GM10266 (cell line): ENCODE results near the gene AMBP.

Experiments used
- DNase-seq: peaks from one replicate; pipeline ENCODE4 v3.0.0; 2012; ENCODE audit errors: extremely low spot score
- TF ChIP-seq, protein P1 (sequence below): IDR thresholded peaks from 2 replicates; pipeline ENCODE4 v1.5.1; 2012; ENCODE audit warnings: mild to moderate bottlenecking, low read depth; ENCODE audit not compliant: control insufficient read depth, insufficient read depth; ENCODE audit errors: missing control alignments

AMBP gene

GRCh38 chr9:114098936-114099668 is 21.0 kb upstream of the AMBP start, which contains the start of gene KIF12:
TSS of gene KIF12 (minus strand) at chr9:114099292. CDS start at chr9:114099276, 16 bp downstream.
- TF ChIP-seq, protein P1, sequence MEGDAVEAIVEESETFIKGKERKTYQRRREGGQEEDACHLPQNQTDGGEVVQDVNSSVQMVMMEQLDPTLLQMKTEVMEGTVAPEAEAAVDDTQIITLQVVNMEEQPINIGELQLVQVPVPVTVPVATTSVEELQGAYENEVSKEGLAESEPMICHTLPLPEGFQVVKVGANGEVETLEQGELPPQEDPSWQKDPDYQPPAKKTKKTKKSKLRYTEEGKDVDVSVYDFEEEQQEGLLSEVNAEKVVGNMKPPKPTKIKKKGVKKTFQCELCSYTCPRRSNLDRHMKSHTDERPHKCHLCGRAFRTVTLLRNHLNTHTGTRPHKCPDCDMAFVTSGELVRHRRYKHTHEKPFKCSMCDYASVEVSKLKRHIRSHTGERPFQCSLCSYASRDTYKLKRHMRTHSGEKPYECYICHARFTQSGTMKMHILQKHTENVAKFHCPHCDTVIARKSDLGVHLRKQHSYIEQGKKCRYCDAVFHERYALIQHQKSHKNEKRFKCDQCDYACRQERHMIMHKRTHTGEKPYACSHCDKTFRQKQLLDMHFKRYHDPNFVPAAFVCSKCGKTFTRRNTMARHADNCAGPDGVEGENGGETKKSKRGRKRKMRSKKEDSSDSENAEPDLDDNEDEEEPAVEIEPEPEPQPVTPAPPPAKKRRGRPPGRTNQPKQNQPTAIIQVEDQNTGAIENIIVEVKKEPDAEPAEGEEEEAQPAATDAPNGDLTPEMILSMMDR, result no peak
- no peak for DNase-seq

DNA sequence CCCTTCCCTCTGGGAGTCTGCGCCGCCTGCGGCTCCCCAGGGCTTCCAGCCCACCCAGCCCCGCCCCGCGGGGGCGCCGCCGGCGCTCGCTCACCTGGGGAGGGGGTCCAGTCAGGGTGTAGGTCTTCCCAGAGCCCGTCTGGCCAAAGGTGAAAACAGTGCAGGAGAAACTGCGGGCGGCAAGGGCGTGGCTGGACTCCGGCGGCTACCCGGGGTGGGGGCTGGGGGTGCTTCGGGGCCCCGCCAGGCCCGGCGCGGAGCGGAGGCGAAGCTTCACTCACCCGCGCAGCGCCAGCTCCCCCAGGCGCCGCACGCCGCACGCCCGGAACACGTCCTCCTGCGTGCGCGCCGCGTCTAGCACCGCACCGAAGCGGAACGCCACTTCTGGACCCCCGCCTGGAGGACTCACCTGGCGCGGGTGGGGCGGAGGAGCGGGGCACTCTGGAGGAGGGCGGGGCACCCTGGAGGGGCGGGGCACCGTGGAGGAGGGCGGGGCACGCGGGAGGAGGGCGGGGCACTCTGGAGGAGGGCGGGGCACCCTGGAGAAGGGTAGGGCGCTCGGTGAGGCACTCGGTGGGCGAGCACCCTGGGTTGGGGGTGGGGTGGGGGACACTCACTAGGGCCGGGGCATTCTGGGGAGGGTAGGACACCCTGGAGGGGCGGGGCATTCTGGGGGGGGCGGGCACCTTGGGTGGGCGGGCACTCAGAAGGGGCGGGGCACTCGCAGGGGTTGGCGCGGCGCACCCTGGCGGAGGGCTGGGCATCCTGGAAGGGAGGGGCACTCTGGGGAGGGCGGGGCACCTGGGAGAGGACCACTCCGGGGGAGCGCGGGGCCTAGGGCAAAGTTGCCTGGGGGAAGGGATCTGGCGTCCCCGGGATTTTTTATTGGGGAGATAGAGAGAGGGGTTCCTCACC is 20.2 kb upstream of the AMBP start:
- DNase-seq, result no peak
- TF ChIP-seq, protein P1, result no peak

DNA sequence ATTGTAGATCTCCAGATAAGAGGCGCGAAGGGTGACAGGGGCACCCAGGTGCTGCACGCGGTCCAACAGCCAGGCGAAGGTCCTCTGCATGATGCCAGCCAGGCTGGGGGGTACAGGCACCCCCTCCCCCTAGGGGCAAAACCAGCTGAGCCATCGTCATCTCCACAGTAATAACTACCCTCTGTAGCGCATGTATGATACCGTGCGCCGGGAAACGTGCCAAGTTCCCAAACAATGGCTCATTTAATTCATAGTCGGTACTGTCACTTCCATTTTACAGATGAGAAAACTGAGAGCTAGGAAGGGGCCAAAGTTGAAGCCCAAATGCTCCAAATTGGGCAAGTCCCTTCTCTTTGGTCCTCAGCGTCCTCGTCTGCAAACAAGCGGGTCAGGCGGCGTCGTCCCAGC is 19.5 kb upstream of the AMBP start:
- TF ChIP-seq, protein P1, result no peak

DNA sequence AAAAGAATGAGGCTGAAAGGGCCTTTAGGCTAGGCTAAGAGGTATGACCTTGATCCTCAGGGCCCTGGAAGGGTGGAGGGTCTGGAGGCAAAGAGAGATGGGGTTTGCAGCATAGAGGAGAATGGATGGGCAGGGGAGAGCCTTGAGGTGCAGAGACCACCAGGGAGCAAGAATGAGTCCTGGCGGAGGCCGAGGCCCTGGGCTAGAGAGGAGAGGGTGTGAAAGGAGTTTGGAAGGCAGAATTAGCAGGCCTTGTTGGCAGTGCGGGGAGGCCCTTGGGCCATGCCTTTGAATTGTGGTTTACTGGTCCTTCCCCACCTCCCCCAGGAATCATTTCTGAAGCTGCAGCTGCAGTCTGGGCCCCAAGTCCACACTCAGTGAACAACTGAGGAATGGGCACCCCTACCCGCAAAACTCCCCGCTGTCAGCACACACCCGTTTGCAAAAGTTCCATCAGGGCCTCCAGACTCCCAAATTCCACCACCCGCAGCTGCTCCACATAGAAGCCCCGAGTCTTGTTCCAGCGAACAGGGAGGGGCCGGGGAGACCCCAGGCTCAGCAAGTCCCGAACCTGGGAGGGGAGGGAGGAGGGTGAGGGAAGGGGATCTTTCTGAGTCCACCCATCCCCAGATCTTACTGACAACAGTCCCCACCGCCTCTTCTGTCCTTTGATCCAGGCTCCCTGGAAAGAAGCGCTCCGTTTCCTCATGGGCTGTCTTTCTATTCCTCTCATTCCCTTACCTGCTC is 18.9 kb upstream of the AMBP start:
- TF ChIP-seq, protein P1, result no peak
- no peak for DNase-seq

More for the DNA sequence above, 19.5 kb upstream of the AMBP start:
- no peak for DNase-seq

- TF ChIP-seq, protein P1, result no peak
- DNase-seq, result no peak
Measured at GRCh38 chr9:114096041-114096511, 18.0 kb upstream of the AMBP start.

- TF ChIP-seq, protein P1, result no peak
- no peak for DNase-seq
Measured at GRCh38 chr9:114094971-114095370, 16.9 kb upstream of the AMBP start.
